Posterior vena cava (tissue), 2 donors: ENCODE results near the gene IL17RA. TPM values are rescaled to one million over a fixed set of nuclear protein-coding genes. Genes with fewer than 3 reads are reported as not detected.
"Not testable (repeated sequence)": the region's sequence is repeated elsewhere in the genome, so short reads cannot be mapped to it uniquely, and the experiment has no call there.

Source experiments
- DNase-seq: peaks from one replicate; pipeline ENCODE4 v3.0.0-alpha.2; 2020; ENCODE audit warnings: low spot score
- intact Hi-C, 2 donors: fragments of 100-400 bp; cut with DNase I; formaldehyde crosslinking; loops; one replicate each; pipeline versions ENCODE4 v1.14.1 to v1.14.2; 2022 to 2023
- total RNA-seq, 2 donors: library from RNA; stranded (reverse); fragmentation: NEBNext Ultra II Directional; extraction: Animal tissue kit (Norgen Biotek cat#: 25700); gene quantifications; one replicate each; pipeline ENCODE4 v1.2.1, GENCODE V29; 2021
- donor health status: DM: yes; HTN: yes; CAD: no.
- donor health status: DM: yes; HTN: yes; CAD: no.

IL17RA gene
- total RNA-seq, 2 donors from 2014 or later: 11.5 to 21.8 TPM

DNA sequence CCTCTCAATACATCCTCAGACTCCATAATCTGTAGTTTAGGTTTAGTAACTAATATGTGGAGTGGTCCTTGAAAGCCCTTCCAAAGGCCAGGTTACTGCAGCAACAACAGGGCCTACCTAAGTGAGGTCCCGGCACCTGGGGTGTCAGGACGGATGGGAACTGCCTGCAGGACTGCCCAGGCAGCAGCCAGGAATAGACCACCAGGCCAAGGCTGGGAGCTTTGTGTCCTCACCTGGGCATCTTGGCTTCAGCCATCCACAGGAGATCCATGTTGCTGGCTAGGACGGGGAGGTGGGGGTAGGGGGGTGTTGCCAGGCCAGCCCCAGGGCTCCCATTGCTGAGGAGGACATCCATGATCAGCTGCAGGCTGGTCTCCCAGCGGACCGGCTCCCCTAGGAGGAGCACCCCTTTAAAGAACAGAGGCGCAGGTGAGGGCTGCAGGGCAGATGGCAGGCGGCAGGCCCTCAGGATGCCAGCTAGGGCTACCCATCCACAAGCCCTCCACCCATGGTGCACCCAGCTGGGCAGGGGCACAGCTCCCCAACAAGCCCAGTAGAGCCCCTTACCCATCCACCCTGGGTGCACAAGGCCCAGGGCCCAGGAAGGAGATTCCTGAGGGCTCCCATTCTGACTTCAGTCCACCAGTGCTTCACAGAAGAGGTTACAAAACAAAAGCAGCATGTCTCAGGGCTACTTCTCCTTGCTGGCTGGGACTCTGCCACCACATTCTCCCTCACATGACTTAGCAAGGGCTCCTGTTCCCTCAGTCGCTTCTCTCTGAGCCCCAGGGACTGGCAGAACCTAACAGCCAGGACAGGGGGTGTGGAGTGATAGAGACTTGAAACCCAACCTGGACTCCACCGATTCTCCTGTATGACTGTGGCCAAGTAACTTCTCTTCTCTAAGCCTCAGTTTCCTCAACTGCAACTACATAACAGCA lies 56.3 kb downstream of the IL17RA start:
- peak; percentile 72 for DNase-seq
- intact Hi-C loops: no loop called here

DNA sequence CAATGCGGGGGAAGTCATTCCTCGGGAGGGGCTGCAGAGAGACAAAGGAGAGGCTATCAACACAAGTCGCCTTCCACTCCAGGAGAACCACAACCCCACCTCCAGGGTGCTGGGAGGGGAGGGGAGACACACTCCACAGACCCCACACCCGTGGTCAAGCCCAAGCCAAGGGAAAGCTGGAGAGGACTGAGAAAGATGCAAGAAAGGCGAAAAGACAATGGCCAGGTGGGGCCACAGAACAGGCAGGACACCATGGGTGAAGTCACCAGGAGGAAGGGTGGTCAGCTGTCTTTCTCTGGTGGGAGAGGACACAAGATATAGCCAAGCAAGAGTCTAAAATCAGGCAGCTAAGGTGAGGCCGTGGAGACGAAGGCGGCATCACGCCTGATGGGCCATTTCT lies 58.3 kb downstream of the IL17RA start:
- DNase-seq: peak; percentile 58

DNA sequence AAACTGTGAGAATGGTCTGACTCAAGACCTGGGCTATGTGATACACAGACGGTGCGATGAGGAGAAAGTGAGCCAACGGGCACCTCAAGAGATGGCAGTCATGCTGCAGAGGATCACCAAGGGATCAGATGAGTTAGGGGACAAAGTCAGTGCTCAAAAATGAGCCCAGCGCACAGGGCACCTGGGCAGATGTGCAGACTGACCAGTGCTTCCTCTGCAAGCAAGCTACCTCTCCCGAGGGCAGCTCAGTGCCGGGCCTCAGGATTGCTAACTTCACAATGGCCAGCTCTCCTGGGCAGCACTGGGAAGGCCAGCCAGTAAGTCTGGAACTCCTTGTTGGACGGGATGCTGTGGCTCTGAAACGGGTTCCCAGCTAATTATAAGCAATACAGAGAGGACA lies 59.0 kb downstream of the IL17RA start:
- DNase-seq: peak; percentile 56
- intact Hi-C loops: no loop called here

More for the DNA sequence above, 58.3 kb downstream of the IL17RA start:
- intact Hi-C loops: no loop called here

DNA sequence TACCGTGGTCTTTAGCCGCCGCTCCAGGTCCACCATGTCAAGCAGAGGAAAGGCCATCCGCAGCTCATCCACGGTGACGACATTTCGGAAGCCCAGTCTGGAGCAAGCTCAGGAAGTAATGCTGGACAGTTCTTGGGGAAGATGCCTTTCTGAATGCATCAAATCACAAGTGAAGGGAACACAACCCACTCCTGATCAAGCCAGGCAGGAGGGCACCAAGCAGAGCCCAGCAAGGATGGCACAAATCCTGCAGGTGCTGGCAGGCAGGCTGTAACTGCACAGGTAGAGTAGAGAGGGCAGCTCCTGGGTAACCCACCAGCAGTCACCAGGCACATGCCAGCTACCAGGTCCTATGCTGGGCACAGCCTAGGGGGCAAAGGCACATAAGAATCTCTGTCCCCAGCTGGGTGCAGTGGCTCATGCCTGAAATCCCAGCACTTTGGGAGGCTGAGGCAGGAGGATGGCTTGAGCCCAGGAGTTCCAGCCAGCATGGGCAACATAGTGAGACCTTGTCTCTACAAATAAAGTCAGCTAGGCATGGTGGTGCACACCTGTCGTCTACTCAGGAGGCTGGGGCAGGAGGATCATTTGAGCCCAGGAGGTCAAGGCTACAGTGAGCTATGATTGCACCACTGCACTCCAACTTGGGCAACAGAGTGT lies 60.4 kb downstream of the IL17RA start:
- DNase-seq: peak; percentile 51
- intact Hi-C loops: no loop called here

DNA sequence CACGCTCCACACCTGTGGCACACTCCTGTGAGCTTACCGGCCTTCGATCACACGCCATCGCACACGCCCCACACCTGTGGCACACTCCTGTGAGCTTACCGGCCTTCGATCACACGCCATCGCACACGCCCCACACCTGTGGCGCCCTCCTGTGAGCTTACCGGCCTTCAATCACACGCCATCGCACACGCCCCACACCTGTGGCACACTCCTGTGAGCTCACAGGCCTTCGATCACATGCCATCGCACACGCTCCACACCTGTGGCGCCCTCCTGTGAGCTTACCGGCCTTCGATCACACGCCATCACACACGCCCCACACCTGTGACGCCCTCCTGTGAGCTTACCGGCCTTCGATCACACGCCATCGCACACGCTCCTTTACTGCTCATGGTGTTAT lies 62.7 kb downstream of the IL17RA start:
- intact Hi-C loops, DNase-seq: not testable (repeated sequence)

DNA sequence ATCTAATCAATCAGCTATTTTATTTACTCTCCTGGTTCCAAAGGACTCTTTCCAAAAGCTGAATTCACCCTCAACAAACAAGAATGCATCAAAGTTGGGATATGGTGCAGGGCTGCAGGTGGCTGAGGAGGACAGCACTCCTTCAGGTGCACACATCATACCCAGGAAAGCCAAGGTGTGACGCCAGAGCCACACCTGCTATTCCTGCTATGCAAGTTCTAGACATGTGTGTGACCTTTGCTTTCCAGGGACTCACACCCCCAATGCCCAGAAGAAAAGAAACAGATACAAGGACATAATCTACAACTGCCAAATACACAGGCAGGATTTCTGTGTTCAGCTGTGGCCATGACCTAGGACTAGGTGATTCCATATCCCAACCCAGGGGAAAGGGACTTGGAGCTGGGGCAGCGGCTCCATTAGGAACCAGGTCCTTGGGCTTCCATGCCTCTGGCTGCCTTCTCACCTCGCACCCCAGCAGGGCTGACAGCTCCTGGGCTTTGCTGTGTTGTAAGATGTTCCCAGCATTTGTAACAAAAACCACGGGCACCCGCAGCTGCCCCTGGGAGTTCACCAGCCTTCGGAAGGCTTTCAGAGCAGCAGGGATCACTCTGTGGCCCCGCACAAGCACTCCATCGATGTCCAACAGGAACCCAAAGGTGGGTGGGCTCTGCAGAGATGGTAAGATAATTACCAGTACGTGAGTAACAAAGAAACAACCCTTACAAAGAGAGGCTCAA lies 64.4 kb downstream of the IL17RA start:
- DNase-seq: peak; percentile 32
- intact Hi-C loops: no loop called here

DNA sequence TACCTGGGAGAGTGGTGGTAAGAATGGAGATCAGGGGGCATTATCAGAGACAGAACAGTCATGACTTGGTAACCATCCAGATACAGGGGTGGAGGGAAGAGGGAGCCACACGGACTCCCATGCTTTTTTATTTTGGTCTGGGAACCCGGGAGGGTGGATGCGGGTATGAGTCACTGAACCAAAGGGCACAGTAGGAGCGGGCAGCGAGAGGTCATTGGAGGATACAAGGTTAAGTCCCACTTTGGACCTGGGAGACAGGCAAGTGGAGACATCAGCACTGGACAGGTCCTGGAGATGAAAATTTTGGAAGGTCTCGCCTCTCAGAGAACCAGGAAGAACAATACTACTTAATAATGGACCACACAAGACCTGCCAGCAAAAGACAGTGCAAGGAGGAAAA lies 67.5 kb downstream of the IL17RA start:
- no peak for DNase-seq

DNA sequence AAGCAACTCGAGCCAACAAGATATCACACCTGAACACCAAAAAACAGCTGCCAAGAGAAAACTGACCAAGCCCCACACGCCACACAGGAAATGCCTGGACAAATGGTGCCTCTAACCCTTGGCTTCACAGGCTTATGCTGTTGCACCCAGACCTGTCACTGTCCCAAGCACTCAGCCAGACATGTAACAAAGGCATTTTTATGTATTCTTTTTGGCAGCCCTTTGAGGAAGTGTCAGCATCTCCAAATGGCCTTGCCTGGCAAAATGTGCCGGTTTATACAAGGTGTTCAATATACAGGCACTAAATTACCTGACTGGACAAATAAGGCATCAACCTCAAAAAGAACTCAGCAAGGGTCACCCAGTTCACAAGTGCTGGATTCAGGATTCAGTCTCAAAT lies 68.2 kb downstream of the IL17RA start:
- no peak for DNase-seq
- intact Hi-C loops: no loop called here

More for the DNA sequence above, 67.5 kb downstream of the IL17RA start:
- intact Hi-C loops: no loop called here

DNA sequence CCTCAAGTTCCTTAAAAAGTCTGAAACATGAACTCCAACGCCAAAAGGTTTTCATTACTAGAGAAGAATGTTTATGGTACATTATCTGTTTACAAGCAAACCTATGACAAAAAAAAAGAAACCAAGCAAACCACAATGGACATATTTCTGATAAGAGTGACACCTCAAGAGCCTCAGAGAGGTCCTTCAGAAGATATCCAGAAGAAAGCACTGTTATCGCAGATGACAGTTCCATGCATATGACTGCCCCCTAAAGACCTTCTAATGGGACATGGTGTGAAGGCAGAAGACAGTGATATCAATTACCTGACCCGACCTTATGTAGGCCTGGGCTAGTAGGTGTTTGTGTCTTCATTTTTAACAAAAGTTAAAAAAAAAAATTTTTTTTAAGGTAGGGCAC lies 71.1 kb downstream of the IL17RA start:
- intact Hi-C loops: no loop called here
- no peak for DNase-seq

DNA sequence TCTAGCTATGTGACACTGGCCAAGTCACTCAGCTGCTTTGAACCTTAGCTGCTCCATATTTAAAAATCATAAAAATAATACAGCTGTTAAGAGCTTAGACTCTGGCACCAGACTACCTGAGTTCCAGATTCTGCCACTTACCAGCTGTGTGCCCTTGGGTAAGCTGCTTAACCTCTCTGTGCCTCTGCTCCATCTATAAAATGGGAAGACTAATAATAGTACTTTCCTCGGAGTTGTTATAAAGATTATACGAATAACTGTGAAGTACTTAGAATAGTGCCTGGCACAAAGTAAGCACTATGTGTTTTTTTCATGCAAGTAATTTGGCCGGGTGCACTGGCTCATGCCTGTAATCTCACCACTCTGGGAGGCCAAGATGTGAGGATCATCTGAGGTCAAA lies 72.9 kb downstream of the IL17RA start:
- intact Hi-C loops: no loop called here
- no peak for DNase-seq

DNA sequence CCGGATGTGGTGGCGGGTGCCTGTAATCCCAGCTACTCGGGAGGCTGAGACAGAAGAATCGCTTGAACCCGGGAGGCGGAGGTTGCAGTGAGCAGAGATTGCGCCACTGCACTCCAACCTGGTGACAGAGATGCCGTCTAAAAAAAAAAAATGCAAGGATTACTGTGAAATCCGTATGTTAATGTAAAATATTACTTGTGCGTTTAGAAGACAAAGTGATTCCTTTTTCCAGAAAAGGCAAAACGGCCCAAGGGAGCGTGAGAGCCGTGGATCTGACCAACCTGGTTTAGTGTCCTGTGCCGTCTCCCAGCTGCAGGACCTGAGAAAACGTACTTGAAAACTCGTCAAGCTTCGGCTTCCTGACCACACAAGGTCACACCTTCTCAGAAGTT lies 73.4 kb downstream of the IL17RA start:
- DNase-seq: no peak
- intact Hi-C loops: no loop called here

DNA sequence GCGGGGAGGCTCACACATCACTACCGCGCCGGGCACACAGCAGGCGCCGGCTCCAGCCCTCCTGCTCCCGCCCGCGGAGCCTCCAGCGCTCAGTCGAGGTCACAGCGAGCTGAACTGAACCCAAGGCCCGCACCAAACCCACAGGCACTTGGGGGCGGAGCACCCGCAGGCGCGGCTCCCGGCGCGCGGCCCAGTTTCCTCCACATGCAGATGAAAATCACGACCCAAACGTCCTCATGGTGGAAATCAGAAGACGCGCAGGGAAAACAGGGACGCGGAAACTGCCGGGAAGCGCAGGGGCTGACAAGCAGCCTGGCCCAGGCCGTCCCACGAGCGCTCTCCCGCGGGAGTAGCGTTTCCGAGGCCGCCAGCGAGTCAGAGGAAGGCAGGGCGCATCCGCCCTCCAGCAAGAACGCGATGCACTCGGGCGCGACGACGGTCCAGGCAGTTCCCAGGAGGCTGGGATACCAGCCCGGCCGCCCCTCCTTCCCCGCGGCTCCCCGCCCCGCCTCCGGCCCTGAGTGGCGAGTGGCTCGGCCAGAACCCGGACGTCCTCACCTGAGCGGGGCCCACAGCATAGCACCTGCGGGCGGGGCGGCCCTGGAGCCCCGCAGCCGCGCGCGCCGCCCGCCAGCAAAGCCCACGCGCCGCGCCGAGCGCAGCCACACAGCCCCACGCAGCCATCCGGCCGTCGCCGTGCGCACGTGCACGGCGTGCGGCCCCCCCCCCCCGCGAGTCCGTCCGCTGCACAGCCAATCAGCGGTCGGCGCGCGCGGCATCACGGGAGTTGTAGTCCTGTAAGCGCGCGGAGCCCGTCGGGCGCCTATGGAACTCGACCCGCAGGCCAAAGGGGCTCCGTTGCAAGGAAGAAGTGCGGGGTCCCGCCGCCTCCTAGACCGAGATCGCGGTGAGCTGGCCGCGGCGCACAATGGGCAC lies 74.0 kb downstream of the IL17RA start, which contains the start of gene HDHD5:
TSS of gene HDHD5 (minus strand) at position 710 of the 936 bp plus-strand sequence. CDS start at position 684, 26 bp downstream.
- intact Hi-C loops: no loop called here
- DNase-seq: peak; percentile 97

DNA sequence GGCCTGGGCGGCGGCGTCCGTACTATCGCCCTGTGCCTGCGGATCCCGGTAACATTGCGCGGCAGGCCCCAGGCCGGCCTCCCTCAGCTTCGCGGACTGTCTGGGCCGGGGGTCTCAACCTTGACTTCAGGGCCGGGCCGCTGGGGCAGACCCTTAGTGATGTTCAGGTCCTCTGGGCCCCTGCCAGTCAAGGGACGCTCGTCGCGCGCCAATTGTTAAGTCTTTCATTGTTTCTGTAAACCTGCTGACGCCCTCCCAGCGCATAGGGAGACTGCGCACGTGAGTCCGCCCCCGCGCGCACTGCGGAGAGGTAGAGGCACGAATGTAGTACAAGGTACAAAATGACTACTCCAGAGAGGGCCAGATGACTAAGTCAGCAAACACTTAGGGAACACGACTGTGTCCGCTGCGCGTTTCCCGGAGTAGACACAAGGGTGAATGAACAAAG lies 74.7 kb downstream of the IL17RA start:
- intact Hi-C loops: no loop called here
- peak; percentile 85 for DNase-seq

DNA sequence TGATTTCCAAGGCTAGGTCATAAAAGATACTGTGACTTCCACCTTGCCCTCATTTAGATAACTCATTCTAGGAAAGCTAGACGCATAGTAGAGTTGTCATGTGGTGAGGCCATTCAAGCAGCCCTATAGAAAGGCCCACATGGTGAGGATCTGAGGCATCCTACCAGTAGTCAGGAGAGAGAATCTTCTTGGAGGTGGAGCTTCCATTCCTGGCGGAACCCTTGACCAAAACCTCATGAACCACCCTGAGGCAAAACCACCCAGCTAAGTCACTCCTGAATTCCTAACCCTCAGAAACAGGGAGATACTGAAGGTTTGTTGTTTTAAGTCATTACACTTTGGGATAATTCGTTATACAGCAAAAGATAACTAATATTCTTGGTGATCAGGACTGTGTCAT lies 77.2 kb downstream of the IL17RA start:
- intact Hi-C loops: no loop called here

DNA sequence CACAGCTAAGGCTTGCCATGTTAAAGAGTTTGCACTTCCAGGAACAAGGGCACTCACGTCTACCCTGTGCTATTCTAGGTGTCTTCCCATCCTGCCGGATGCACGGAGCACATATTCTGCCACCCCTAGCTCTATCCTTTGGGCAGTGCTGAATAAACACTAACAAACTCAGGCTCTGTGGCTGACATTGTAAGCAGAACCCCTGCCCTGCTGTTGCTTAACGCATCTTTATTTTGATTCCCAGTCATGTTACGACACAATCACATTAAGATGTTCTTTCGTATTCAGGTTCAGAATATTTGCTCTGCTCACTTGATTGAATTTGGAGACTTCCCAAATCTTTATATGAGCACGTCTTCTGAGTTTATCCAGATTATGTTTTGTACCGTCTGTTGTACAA lies 77.9 kb downstream of the IL17RA start:
- no peak for DNase-seq
- intact Hi-C loops: no loop called here

More for the DNA sequence above, 77.2 kb downstream of the IL17RA start:
- DNase-seq: no peak

DNA sequence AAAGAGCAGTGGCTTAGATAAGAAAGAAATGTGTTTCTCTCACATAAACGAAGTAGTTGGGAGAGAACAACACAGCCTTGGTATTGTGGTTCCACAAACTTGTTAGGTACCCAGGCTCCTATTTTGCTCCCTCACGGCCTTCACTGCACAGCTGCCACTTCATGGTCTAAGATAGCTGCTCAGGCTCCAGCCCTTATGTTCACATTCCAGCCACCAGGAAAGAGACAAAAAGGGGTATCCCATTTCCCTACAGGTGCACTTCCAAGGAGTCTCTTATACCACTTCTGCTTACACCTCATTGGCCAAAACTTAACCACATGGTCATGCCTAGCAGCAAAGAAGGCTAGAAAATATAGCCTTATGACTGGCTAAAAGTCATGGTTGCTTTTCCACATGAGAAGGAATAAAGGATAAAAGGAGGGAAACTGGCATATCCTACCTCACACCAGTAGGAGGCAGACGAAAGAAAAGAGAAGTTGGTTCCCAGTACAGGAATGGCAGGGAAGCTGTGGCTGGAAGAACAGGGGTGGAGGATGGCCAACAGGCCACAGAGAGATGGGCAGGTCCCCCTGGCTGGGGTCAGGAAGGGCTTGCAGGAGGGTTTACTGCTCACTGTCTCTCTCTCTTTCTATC lies 79.7 kb downstream of the IL17RA start:
- DNase-seq: no peak
- intact Hi-C loops: no loop called here
